Caco-2 (cell line): Measurements from ENCODE around the gene RSF1. TPM values are rescaled to one million over a fixed set of nuclear protein-coding genes. Genes with fewer than 3 reads are reported as not detected.
A peak's percentile ranks its signal among the peaks of the same experiment; 100 is the strongest.
"Not testable (repeated sequence)": the region's sequence is repeated elsewhere in the genome, so short reads cannot be mapped to it uniquely, and the experiment has no call there.

Source experiments
- BruUV-seq: library from RNA; stranded (reverse); fragments of 400-500 nt; replicated peaks from 2 replicates; lab custom pipeline; 2021; lab: Mats Ljungman, UMichigan
- CTCF ChIA-PET: fragments of 300-600 bp; sonication (Branson Sonifier 250); formaldehyde crosslinking; loops from one replicate; lab custom pipeline; 2022; ENCODE audit warnings: antibody characterized with exemption; lab: Charles Lee
- POLR2A ChIA-PET: fragments of 300-600 bp; sonication (Branson Sonifier 250); formaldehyde crosslinking; loops from one replicate; lab custom pipeline; 2022; ENCODE audit warnings: antibody characterized with exemption; lab: Charles Lee
- DNase-seq, 2 experiments: peaks; one replicate each; pipeline versions ENCODE4 v3.0.0 to v3.0.0-alpha.2; 2020 to 2022
- H3K27me3 ChIP-seq: replicated peaks from 2 replicates; pipeline ENCODE4 v1.6.0; 2011; ENCODE audit warnings: low read length; ENCODE audit not compliant: control insufficient read depth, insufficient read depth
- H3K36me3 ChIP-seq: 2 replicates; pipeline ENCODE4 v1.5.1; 2011; ENCODE audit warnings: low read length; ENCODE audit not compliant: control insufficient read depth, insufficient read depth
- H3K4me1 ChIP-seq: fragments of 250-450 bp; sonication (Bioruptor Pico); 2 replicates; pipeline ENCODE4 v1.5.1; 2020; ENCODE audit warnings: mild to moderate bottlenecking
- H3K4me3 ChIP-seq: 2 replicates; pipeline ENCODE4 v1.5.1; 2011; ENCODE audit warnings: low read depth, mild to moderate bottlenecking, control low read depth, low read length
- H3K9me3 ChIP-seq: fragments of 250-450 bp; sonication (Bioruptor Pico); 2 replicates; pipeline ENCODE4 v1.5.1; 2020; ENCODE audit warnings: mild to moderate bottlenecking, moderate library complexity
- H3K27ac Mint-ChIP-seq: one replicate; pipeline ENCODE4 v1.8.0; 2022; ENCODE audit warnings: mixed read lengths; ENCODE audit not compliant: unreplicated experiment
- H3K27me3 Mint-ChIP-seq: one replicate; pipeline ENCODE4 v1.8.0; 2022; ENCODE audit warnings: mixed read lengths; ENCODE audit not compliant: insufficient read depth, unreplicated experiment
- H3K36me3 Mint-ChIP-seq: one replicate; pipeline ENCODE4 v1.8.0; 2022; ENCODE audit warnings: mild to moderate bottlenecking, mixed read lengths; ENCODE audit not compliant: insufficient read depth, unreplicated experiment
- H3K4me1 Mint-ChIP-seq: one replicate; pipeline ENCODE4 v1.8.0; 2022; ENCODE audit warnings: low read depth, mixed read lengths; ENCODE audit not compliant: unreplicated experiment
- H3K4me3 Mint-ChIP-seq: one replicate; pipeline ENCODE4 v1.8.0; 2022; ENCODE audit warnings: mild to moderate bottlenecking, moderate library complexity, mixed read lengths; ENCODE audit not compliant: unreplicated experiment
- H3K9me3 Mint-ChIP-seq: one replicate; pipeline ENCODE4 v1.8.0; 2022; ENCODE audit warnings: mixed read lengths; ENCODE audit not compliant: unreplicated experiment
- CTCF ChIP-seq, 2 experiments: fragments of 200-600 bp in 1 of 2; IDR thresholded peaks; 1 replicate in 1 of 2; 2 replicates in 1 of 2; pipeline versions ENCODE4 v1.5.1 to v1.8.0; 2011 to 2022; ENCODE audit warnings: antibody characterized with exemption in 1 of 2, control low read depth in 1 of 2, inconsistent platforms in 1 of 2, low read depth in 1 of 2, low read length in 1 of 2, mild to moderate bottlenecking in 1 of 2, moderate library complexity in 1 of 2; ENCODE audit not compliant: insufficient read depth in 1 of 2, severe bottlenecking in 1 of 2, unreplicated experiment in 1 of 2
- intact Hi-C: fragments of 100-400 bp; cut with micrococcal nuclease; formaldehyde crosslinking; loops from one replicate; pipeline ENCODE4 v1.10.0; 2022; ENCODE audit not compliant: unreplicated experiment
- total RNA-seq: library from RNA; stranded (reverse); gene quantifications from 2 replicates; pipeline ENCODE4 v1.2.3, GENCODE V29; 2022

The RSF1 gene
- total RNA-seq, 1 experiment from 2014 or later, result 121 TPM

GRCh38 chr11:77851503-77851902 is 31.0 kb upstream of the RSF1 start:
- Histone ChIP-seq H3K4me3 (no peak overlapping the region), H3K4me1 (no peaks in the 10 kb centered on the region), H3K9me3 (peaks cover 26% of the 10 kb centered on the region), H3K36me3 (peaks cover 14% of the 10 kb centered on the region), H3K27me3 (no peaks in the 10 kb centered on the region)
- ChIA-PET CTCF (no interaction called here), POLR2A (no interaction called here)
- peaks cover 18% of the 10 kb centered on the region for H3K9me3 Mint-ChIP-seq
- intact Hi-C loops, result no loop called here
- no peaks in the 10 kb centered on the region for H3K27me3 Mint-ChIP-seq
- no peak for DNase-seq
- H3K27ac Mint-ChIP-seq, result no peak overlapping the region
- no TSS peak for BruUV-seq
- no peaks in the 10 kb centered on the region for H3K4me1 Mint-ChIP-seq
- TF ChIP-seq CTCF (IDR thresholded peaks at IDR 0.05; ENCODE audit: insufficient read depth in 1 of 2, low read depth in 1 of 2, low read length in 1 of 2, severe bottlenecking in 1 of 2, unreplicated experiment in 1 of 2), result no peak
- H3K36me3 Mint-ChIP-seq, result peaks cover 73% of the 10 kb centered on the region
- no peak overlapping the region for H3K4me3 Mint-ChIP-seq

GRCh38 chr11:77843700-77844099 is 23.2 kb upstream of the RSF1 start:
- CTCF ChIA-PET, H3K27ac Mint-ChIP-seq, H3K27me3 Mint-ChIP-seq, POLR2A ChIA-PET, H3K4me3 Mint-ChIP-seq, H3K27me3 ChIP-seq, H3K4me3 ChIP-seq, H3K4me1 ChIP-seq, H3K36me3 ChIP-seq, H3K4me1 Mint-ChIP-seq, intact Hi-C loops, H3K9me3 ChIP-seq, DNase-seq: not testable (repeated sequence)
- Mint-ChIP-seq H3K36me3 (peaks cover 53% of the 10 kb centered on the region), H3K9me3 (peaks cover 12% of the 10 kb centered on the region)
- BruUV-seq, result TSS peak; percentile 14

GRCh38 chr11:77842441-77843121 is 22.1 kb upstream of the RSF1 start:
- Mint-ChIP-seq H3K27ac (no peak overlapping the region), H3K4me1 (no peaks in the 10 kb centered on the region), H3K36me3 (peaks cover 49% of the 10 kb centered on the region), H3K9me3 (peaks cover 12% of the 10 kb centered on the region), H3K27me3 (no peaks in the 10 kb centered on the region), H3K4me3 (no peak overlapping the region)
- ChIA-PET CTCF (no interaction called here), POLR2A (no interaction called here)
- BruUV-seq, result no TSS peak
- H3K27me3 ChIP-seq, result no peaks in the 10 kb centered on the region
- no peak for DNase-seq
- H3K9me3 ChIP-seq, result no peaks in the 10 kb centered on the region; the same call in 1 of the 2 replicates
- peaks cover 3% of the 10 kb centered on the region; the same call in 1 of the 2 replicates for H3K36me3 ChIP-seq
- intact Hi-C loops, result no loop called here
- H3K4me1 ChIP-seq, result no peaks in the 10 kb centered on the region
- H3K4me3 ChIP-seq, result no peak overlapping the region
- TF ChIP-seq CTCF (IDR thresholded peaks at IDR 0.05; ENCODE audit: insufficient read depth in 1 of 2, low read depth in 1 of 2, low read length in 1 of 2, severe bottlenecking in 1 of 2, unreplicated experiment in 1 of 2), result no peak
